ENCODE measurements around the gene ELK4.

GRCh38 chr1:205595861-205596260 lies 36.0 kb downstream of the ELK4 start:
- TF ChIP-seq CTCF (IDR thresholded peaks at IDR 0.05) (no peak), ARID4B (CRISPR knock-in tag; IDR thresholded peaks at IDR 0.05; ENCODE audit: borderline replicate concordance) (no peak), MXD4 (CRISPR knock-in tag; IDR thresholded peaks at IDR 0.05; ENCODE audit: borderline replicate concordance) (no peak), CREB1 (CRISPR knock-in tag; IDR thresholded peaks at IDR 0.05) (no peak)

Data from WTC11 (cell line).